ENCODE data around the gene KRT1. TPM values are rescaled to one million over a fixed set of nuclear protein-coding genes. Genes with fewer than 3 reads are reported as not detected.
"Not testable (repeated sequence)": the region's sequence is repeated elsewhere in the genome, so short reads cannot be mapped to it uniquely, and the experiment has no call there.

KRT1 gene
- total and polyA plus RNA-seq, 7 experiments from 2014 or later, result 0.27 to 9.4 (median 5.2) TPM; not detected in 2

GRCh38 chr12:52673217-52673616, 7.0 kb downstream of the KRT1 start:
- Histone ChIP-seq H3K4me1 (ENCODE audit: control insufficient read depth in 2 of 2, insufficient read depth in 2 of 2, low read length in 2 of 2) (no peaks in the 10 kb centered on the region), H3K4me3 (ENCODE audit: low read length) (no peak overlapping the region), H3K27me3 (ENCODE audit: control insufficient read depth in 2 of 2, insufficient read depth in 2 of 2, low read length in 2 of 2) (no peaks in the 10 kb centered on the region), H3K27ac (ENCODE audit: low read depth, low read length) (no peak overlapping the region), H3K36me3 (ENCODE audit: control insufficient read depth in 2 of 3, insufficient read depth in 3 of 3, low read length in 3 of 3) (no peaks in the 10 kb centered on the region), H3K9me3 (ENCODE audit: control insufficient read depth in 2 of 3, low read length in 3 of 3) (no peaks in the 10 kb centered on the region)
- Mint-ChIP-seq H3K4me3 (no peak overlapping the region), H3K27ac (no peak overlapping the region), H3K9me3 (no peaks in the 10 kb centered on the region), H3K4me1 (peaks cover 2 to 45% (median 37%) of the 10 kb centered on the region in 7 donors), H3K27me3 (peaks cover 0 to 21% (median 0%) of the 10 kb centered on the region in 5 donors), H3K36me3 (peaks cover 0 to 4% (median 0%) of the 10 kb centered on the region in 5 donors)
- ChIA-PET POLR2A (interaction anchor here (0.8 to 2.9 kb wide), 7 partner anchors 8 to 56 kb away, joined by 3 to 12 read pairs (median 4); no protein-coding TSS in a partner anchor), CTCF (interaction anchor here (1.0 kb wide), 1 partner anchor 31 kb away, joined by 3 read pairs; no protein-coding TSS in a partner anchor)
- DNase-seq (no peak), ATAC-seq (no peak)
- intact Hi-C loops (cut with micrococcal nuclease), result no loop called here

GRCh38 chr12:52672321-52672933, 7.8 kb downstream of the KRT1 start:
- H3K9me3 ChIP-seq (ENCODE audit: control insufficient read depth in 2 of 3, low read length in 3 of 3), result no peaks in the 10 kb centered on the region
- peaks cover 0 to 17% (median 0%) of the 10 kb centered on the region in 5 donors for H3K27me3 Mint-ChIP-seq
- no peaks in the 10 kb centered on the region for H3K27me3 ChIP-seq (ENCODE audit: control insufficient read depth in 2 of 2, insufficient read depth in 2 of 2, low read length in 2 of 2)
- intact Hi-C loops (cut with micrococcal nuclease), result no loop called here
- H3K4me1 ChIP-seq (ENCODE audit: control insufficient read depth in 2 of 2, insufficient read depth in 2 of 2, low read length in 2 of 2), result no peaks in the 10 kb centered on the region
- no peak for ATAC-seq
- no peak overlapping the region for H3K27ac Mint-ChIP-seq
- H3K27ac ChIP-seq (ENCODE audit: low read depth, low read length), result no peak overlapping the region
- DNase-seq, result no peak
- peaks cover 0 to 4% (median 0%) of the 10 kb centered on the region in 5 donors for H3K36me3 Mint-ChIP-seq
- no peaks in the 10 kb centered on the region for H3K36me3 ChIP-seq (ENCODE audit: control insufficient read depth in 2 of 3, insufficient read depth in 3 of 3, low read length in 3 of 3)
- no peak overlapping the region for H3K4me3 ChIP-seq (ENCODE audit: low read length)
- no peak overlapping the region for H3K4me3 Mint-ChIP-seq
- ChIA-PET POLR2A (interaction anchor here (0.8 to 2.9 kb wide), 7 partner anchors 9 to 55 kb away, joined by 3 to 12 read pairs (median 4); no protein-coding TSS in a partner anchor), CTCF (no interaction called here)
- H3K9me3 Mint-ChIP-seq, result no peaks in the 10 kb centered on the region
- peaks cover 2 to 43% (median 34%) of the 10 kb centered on the region in 7 donors for H3K4me1 Mint-ChIP-seq

GRCh38 chr12:52670961-52671360, 9.2 kb downstream of the KRT1 start:
- Histone ChIP-seq H3K27ac (ENCODE audit: low read depth, low read length) (no peak overlapping the region), H3K9me3 (ENCODE audit: control insufficient read depth in 2 of 3, low read length in 3 of 3) (no peaks in the 10 kb centered on the region), H3K27me3 (ENCODE audit: control insufficient read depth in 2 of 2, insufficient read depth in 2 of 2, low read length in 2 of 2) (no peaks in the 10 kb centered on the region), H3K4me3 (ENCODE audit: low read length) (no peak overlapping the region), H3K4me1 (ENCODE audit: control insufficient read depth in 2 of 2, insufficient read depth in 2 of 2, low read length in 2 of 2) (no peaks in the 10 kb centered on the region), H3K36me3 (ENCODE audit: control insufficient read depth in 2 of 3, insufficient read depth in 3 of 3, low read length in 3 of 3) (no peaks in the 10 kb centered on the region)
- DNase-seq (no peak), ATAC-seq (no peak)
- Mint-ChIP-seq H3K27ac (no peak overlapping the region), H3K4me1 (peaks cover 0 to 32% (median 22%) of the 10 kb centered on the region in 7 donors), H3K9me3 (no peaks in the 10 kb centered on the region), H3K27me3 (peaks cover 0 to 22% (median 0%) of the 10 kb centered on the region in 5 donors), H3K4me3 (no peak overlapping the region), H3K36me3 (no peaks in the 10 kb centered on the region)
- POLR2A ChIA-PET, result no interaction called here
- intact Hi-C loops (cut with micrococcal nuclease), result no loop called here
- CTCF ChIA-PET, result no interaction called here

- H3K4me1 Mint-ChIP-seq, result peaks cover 0 to 27% (median 18%) of the 10 kb centered on the region in 7 donors
- Histone ChIP-seq H3K27ac (ENCODE audit: low read depth, low read length) (no peak overlapping the region), H3K4me3 (ENCODE audit: low read length) (no peak overlapping the region), H3K4me1 (ENCODE audit: control insufficient read depth in 2 of 2, insufficient read depth in 2 of 2, low read length in 2 of 2) (no peaks in the 10 kb centered on the region), H3K36me3 (ENCODE audit: control insufficient read depth in 2 of 3, insufficient read depth in 3 of 3, low read length in 3 of 3) (no peaks in the 10 kb centered on the region), H3K9me3 (ENCODE audit: control insufficient read depth in 2 of 3, low read length in 3 of 3) (no peaks in the 10 kb centered on the region), H3K27me3 (ENCODE audit: control insufficient read depth in 2 of 2, insufficient read depth in 2 of 2, low read length in 2 of 2) (no peaks in the 10 kb centered on the region)
- DNase-seq (no peak), ATAC-seq (no peak)
- peaks cover 0 to 23% (median 0%) of the 10 kb centered on the region in 5 donors for H3K27me3 Mint-ChIP-seq
- H3K4me3 Mint-ChIP-seq, result no peak overlapping the region
- H3K9me3 Mint-ChIP-seq, result no peaks in the 10 kb centered on the region
- H3K27ac Mint-ChIP-seq, result no peak overlapping the region
- intact Hi-C loops (cut with micrococcal nuclease), result no loop called here
- H3K36me3 Mint-ChIP-seq, result no peaks in the 10 kb centered on the region
- ChIA-PET CTCF (no interaction called here), POLR2A (interaction anchor here (1.1 kb wide), 1 partner anchor 10 kb away, joined by 3 read pairs; no protein-coding TSS in a partner anchor)
Observed at GRCh38 chr12:52670506-52670905, 9.7 kb downstream of the KRT1 start.

GRCh38 chr12:52669941-52670340, 10.3 kb downstream of the KRT1 start:
- H3K27ac Mint-ChIP-seq; H3K4me3 ChIP-seq (ENCODE audit: low read length); H3K9me3 ChIP-seq (ENCODE audit: control insufficient read depth in 2 of 3, low read length in 3 of 3); H3K36me3 ChIP-seq (ENCODE audit: control insufficient read depth in 2 of 3, insufficient read depth in 3 of 3, low read length in 3 of 3); H3K4me1 ChIP-seq (ENCODE audit: control insufficient read depth in 2 of 2, insufficient read depth in 2 of 2, low read length in 2 of 2); H3K27me3 ChIP-seq (ENCODE audit: control insufficient read depth in 2 of 2, insufficient read depth in 2 of 2, low read length in 2 of 2); H3K4me3 Mint-ChIP-seq; H3K36me3 Mint-ChIP-seq; CTCF ChIA-PET; ATAC-seq; H3K9me3 Mint-ChIP-seq; H3K27ac ChIP-seq (ENCODE audit: low read depth, low read length); DNase-seq; intact Hi-C loops (cut with micrococcal nuclease): not testable (repeated sequence)
- Mint-ChIP-seq H3K27me3 (peaks cover 0 to 23% (median 0%) of the 10 kb centered on the region in 5 donors), H3K4me1 (peaks cover 0 to 26% (median 18%) of the 10 kb centered on the region in 7 donors)
- POLR2A ChIA-PET, result interaction anchor here (0.6 to 1.1 kb wide), 3 partner anchors 11 to 25 kb away, joined by 3 to 6 read pairs (median 3); no protein-coding TSS in a partner anchor

GRCh38 chr12:52669426-52669825, 10.8 kb downstream of the KRT1 start:
- Mint-ChIP-seq H3K4me3 (no peak overlapping the region), H3K27me3 (peaks cover 0 to 23% (median 0%) of the 10 kb centered on the region in 5 donors), H3K36me3 (no peaks in the 10 kb centered on the region), H3K4me1 (peaks cover 0 to 21% (median 13%) of the 10 kb centered on the region in 7 donors), H3K27ac (no peak overlapping the region), H3K9me3 (no peaks in the 10 kb centered on the region)
- Histone ChIP-seq H3K4me3 (ENCODE audit: low read length) (no peak overlapping the region), H3K4me1 (ENCODE audit: control insufficient read depth in 2 of 2, insufficient read depth in 2 of 2, low read length in 2 of 2) (no peaks in the 10 kb centered on the region), H3K36me3 (ENCODE audit: control insufficient read depth in 2 of 3, insufficient read depth in 3 of 3, low read length in 3 of 3) (no peaks in the 10 kb centered on the region), H3K27me3 (ENCODE audit: control insufficient read depth in 2 of 2, insufficient read depth in 2 of 2, low read length in 2 of 2) (no peaks in the 10 kb centered on the region), H3K9me3 (ENCODE audit: control insufficient read depth in 2 of 3, low read length in 3 of 3) (no peaks in the 10 kb centered on the region), H3K27ac (ENCODE audit: low read depth, low read length) (no peak overlapping the region)
- ATAC-seq (no peak), DNase-seq (no peak)
- CTCF ChIA-PET, result no interaction called here
- intact Hi-C loops (cut with micrococcal nuclease), result no loop called here
- POLR2A ChIA-PET, result interaction anchor here (0.9 to 1.1 kb wide), 2 partner anchors 18 to 21 kb away, joined by 3 to 4 read pairs; partner anchors contain the start of gene KRT2
